HCT116 (cell line): Measurements from ENCODE around the gene SPA17. TPM values are rescaled to one million over a fixed set of nuclear protein-coding genes. Genes with fewer than 3 reads are reported as not detected.

Source experiments
- ATAC-seq: fragments of 200-7000 bp; cut with Tn5 transposase; 2 replicates; pipeline ENCODE4 v1.9.1; 2020; ENCODE audit warnings: mild to moderate bottlenecking, moderate library complexity
- BruUV-seq: library from RNA; stranded (reverse); fragments of 400-500 nt; replicated peaks from 2 replicates; lab custom pipeline; 2021; lab: Mats Ljungman, UMichigan
- CTCF ChIA-PET: fragments of 300-600 bp; sonication (Branson Sonifier 250); formaldehyde crosslinking; loops from one replicate; lab custom pipeline; 2021; ENCODE audit warnings: antibody characterized with exemption; lab: Charles Lee
- POLR2A ChIA-PET: fragments of 300-600, 350-600 bp; sonication (Branson Sonifier 250); formaldehyde crosslinking; loops from one replicate; lab custom pipeline; 2021; ENCODE audit warnings: antibody characterized with exemption; lab: Charles Lee
- RAD21 ChIA-PET, 2 experiments: fragments of 300-600 bp; sonication (Branson Sonifier 250); formaldehyde crosslinking; loops; one replicate each; lab custom pipeline; 2023; ENCODE audit warnings: low total read pairs in 2 of 2; ENCODE audit not compliant: uncharacterized antibody in 2 of 2, unreplicated experiment in 2 of 2, low non-redundant PET in 1 of 2; lab: Charles Lee
- DNase-seq: peaks from one replicate; pipeline ENCODE4 v3.0.0-alpha.2; 2010; ENCODE audit warnings: low read depth, low spot score
- H2AFZ ChIP-seq: fragments of 200-600 bp; shearing (Covaris generic), sonication (generic); 2 replicates; pipeline ENCODE4 v1.6.1; 2017; ENCODE audit warnings: low read depth, mixed run types, mixed read lengths, antibody characterized with exemption, low read length; ENCODE audit not compliant: poor library complexity, severe bottlenecking
- H3K27ac ChIP-seq: 2 replicates; pipeline ENCODE4 v1.5.1; 2012; ENCODE audit warnings: low read depth, low read length
- H3K27me3 ChIP-seq: fragments of 200-600 bp; sonication (generic); 2 replicates; pipeline ENCODE4 v1.6.1; 2016; ENCODE audit warnings: mixed run types, low read length, mixed read lengths; ENCODE audit not compliant: insufficient read depth
- H3K36me3 ChIP-seq, 2 experiments: fragments of 200-500 bp in 1 of 2; fragments of 200-600 bp in 1 of 2; sonication (Bioruptor generic) in 1 of 2; sonication (generic) in 1 of 2; 2 replicates each; pipeline versions ENCODE4 v1.5.1 to v1.6.1; 2014 to 2016; ENCODE audit warnings: low read length in 2 of 2, inconsistent platforms in 1 of 2, mixed read lengths in 1 of 2, mixed run types in 1 of 2; ENCODE audit not compliant: insufficient read depth in 2 of 2, control insufficient read depth in 1 of 2
- H3K4me1 ChIP-seq, 2 experiments: fragments of 200-600 bp in 1 of 2; sonication (generic) in 1 of 2; 2 replicates each; pipeline versions ENCODE4 v1.5.1 to v1.6.1; 2012 to 2017; ENCODE audit warnings: low read length in 2 of 2, inconsistent platforms in 1 of 2, mild to moderate bottlenecking in 1 of 2, mixed read lengths in 1 of 2, mixed run types in 1 of 2, moderate library complexity in 1 of 2; ENCODE audit not compliant: insufficient read depth in 2 of 2, control insufficient read depth in 1 of 2
- H3K4me2 ChIP-seq: fragments of 200-600 bp; sonication (generic); 2 replicates; pipeline ENCODE4 v1.6.1; 2017; ENCODE audit warnings: mixed run types, low read length, mixed read lengths
- H3K4me3 ChIP-seq, 2 experiments: fragments of 200-600 bp in 1 of 2; sonication (generic) in 1 of 2; replicated peaks in 1 of 2; 2 replicates each; pipeline ENCODE4 v1.5.1; 2011 to 2016; ENCODE audit warnings: low read length in 2 of 2, control low read depth in 1 of 2, low read depth in 1 of 2, mild to moderate bottlenecking in 1 of 2, mixed read lengths in 1 of 2, mixed run types in 1 of 2
- H3K79me2 ChIP-seq: fragments of 200-600 bp; sonication (generic); 2 replicates; pipeline ENCODE4 v1.6.1; 2017; ENCODE audit warnings: mild to moderate bottlenecking, mixed run types, low read length, moderate library complexity, mixed read lengths; ENCODE audit not compliant: insufficient read depth
- H3K9ac ChIP-seq: fragments of 200-600 bp; sonication (generic); 2 replicates; pipeline ENCODE4 v1.6.1; 2016; ENCODE audit warnings: low read length, mixed read lengths
- H3K9me2 ChIP-seq: fragments of 200-600 bp; sonication (generic), shearing (Covaris generic); 2 replicates; pipeline ENCODE4 v1.6.1; 2017; ENCODE audit warnings: mixed run types, mild to moderate bottlenecking, moderate library complexity; ENCODE audit not compliant: insufficient read depth
- H3K9me3 ChIP-seq, 2 experiments: fragments of 200-500 bp in 1 of 2; fragments of 200-600 bp in 1 of 2; sonication (Bioruptor generic) in 1 of 2; sonication (generic) in 1 of 2; 2 replicates each; pipeline ENCODE4 v1.6.1; 2014 to 2017; ENCODE audit warnings: low read length in 2 of 2, mixed read lengths in 2 of 2, inconsistent platforms in 1 of 2, low read depth in 1 of 2, mild to moderate bottlenecking in 1 of 2, mixed run types in 1 of 2, moderate library complexity in 1 of 2; ENCODE audit not compliant: control insufficient read depth in 1 of 2, insufficient read depth in 1 of 2
- H4K20me1 ChIP-seq: fragments of 200-600 bp; sonication (generic), shearing (Covaris generic); 2 replicates; pipeline ENCODE4 v1.6.1; 2017; ENCODE audit warnings: mixed run types, mild to moderate bottlenecking, moderate library complexity; ENCODE audit not compliant: insufficient read depth
- CTCF ChIP-seq, 3 experiments: fragments of 200-600 bp in 1 of 3; sonication (generic) in 1 of 3; IDR thresholded peaks in 2 of 3; conservative IDR thresholded peaks in 1 of 3; 2 replicates each; pipeline ENCODE4 v1.5.1; 2012 to 2017; ENCODE audit warnings: low read depth in 2 of 3, low read length in 2 of 3, antibody characterized with exemption in 1 of 3, borderline replicate concordance in 1 of 3, control low read depth in 1 of 3, mild to moderate bottlenecking in 1 of 3, mixed read lengths in 1 of 3, mixed run types in 1 of 3, moderate library complexity in 1 of 3; ENCODE audit not compliant: insufficient read depth in 1 of 3
- RAD21 ChIP-seq: IDR thresholded peaks from 2 replicates; pipeline ENCODE4 v1.6.1; 2012; ENCODE audit warnings: low read depth, mild to moderate bottlenecking
- intact Hi-C: fragments of 100-400 bp; cut with micrococcal nuclease; formaldehyde crosslinking; loops from 2 replicates; pipeline ENCODE4 v1.10.0; 2022
- total RNA-seq: library from RNA; stranded (reverse); gene quantifications from one replicate; pipeline ENCODE4 v1.2.1, GENCODE V29; 2021; ENCODE audit not compliant: unreplicated experiment
- TF ChIP-seq, protein P1 (sequence below): IDR thresholded peaks from 2 replicates; pipeline ENCODE4 v1.6.1; 2012

Gene SPA17
- total RNA-seq, 1 experiment from 2014 or later, result 12.9 TPM

DNA sequence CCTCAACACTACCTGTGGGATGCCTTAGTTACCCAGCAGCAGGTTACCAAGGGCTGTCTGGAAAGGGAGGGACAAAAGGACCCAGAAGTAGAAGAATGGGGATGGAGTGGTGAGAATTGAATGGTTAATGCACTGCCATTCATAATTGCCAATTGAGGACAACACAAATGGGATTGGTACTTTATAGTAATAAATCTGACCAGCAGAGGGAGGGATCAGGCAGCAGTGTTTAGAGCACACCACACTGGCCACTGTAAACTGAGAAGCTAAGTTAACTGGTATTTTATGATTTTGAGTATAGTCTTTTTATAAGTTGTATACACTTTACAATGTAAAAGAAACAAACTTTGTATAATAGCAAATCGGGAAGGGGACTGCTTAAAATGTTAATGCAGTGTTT is 40.3 kb upstream of the SPA17 start:
- Histone ChIP-seq H3K36me3 (peaks cover 38 to 47% of the 10 kb centered on the region in 2 experiments), H3K9me3 (no peaks in the 10 kb centered on the region), H3K27ac (no peak overlapping the region), H3K79me2 (peaks cover 2% of the 10 kb centered on the region; the same call in 1 of the 2 replicates), H2AFZ (no peak overlapping the region), H3K9ac (no peak overlapping the region), H3K27me3 (no peaks in the 10 kb centered on the region), H3K9me2 (no peaks in the 10 kb centered on the region), H3K4me3 (no peak overlapping the region), H4K20me1 (no peaks in the 10 kb centered on the region), H3K4me2 (no peak overlapping the region), H3K4me1 (no peaks in the 10 kb centered on the region)
- RAD21 ChIA-PET, result no interaction called here
- intact Hi-C loops, result no loop called here
- CTCF ChIA-PET, result interaction anchor here (0.6 to 2.6 kb wide), 4 partner anchors 10 to 161 kb away, joined by 3 to 6 read pairs (median 3); no protein-coding TSS in a partner anchor
- ATAC-seq (peak; percentile 93), DNase-seq (no peak)
- BruUV-seq, result no TSS peak
- POLR2A ChIA-PET, result no interaction called here
- TF ChIP-seq RAD21 (peak; percentile 16; the same call in 1 of the 2 replicates), CTCF (IDR thresholded peaks at IDR 0.05 in 2 of 3, conservative IDR thresholded peaks at IDR 0.05 in 1 of 3; ENCODE audit: borderline replicate concordance in 1 of 3, insufficient read depth in 1 of 3, low read depth in 2 of 3, low read length in 2 of 3) (peak; percentile 14 to 43 (median 27); a peak in 3 of 6 replicates)
- TF ChIP-seq, protein P1, sequence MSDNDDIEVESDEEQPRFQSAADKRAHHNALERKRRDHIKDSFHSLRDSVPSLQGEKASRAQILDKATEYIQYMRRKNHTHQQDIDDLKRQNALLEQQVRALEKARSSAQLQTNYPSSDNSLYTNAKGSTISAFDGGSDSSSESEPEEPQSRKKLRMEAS, result no peak

DNA sequence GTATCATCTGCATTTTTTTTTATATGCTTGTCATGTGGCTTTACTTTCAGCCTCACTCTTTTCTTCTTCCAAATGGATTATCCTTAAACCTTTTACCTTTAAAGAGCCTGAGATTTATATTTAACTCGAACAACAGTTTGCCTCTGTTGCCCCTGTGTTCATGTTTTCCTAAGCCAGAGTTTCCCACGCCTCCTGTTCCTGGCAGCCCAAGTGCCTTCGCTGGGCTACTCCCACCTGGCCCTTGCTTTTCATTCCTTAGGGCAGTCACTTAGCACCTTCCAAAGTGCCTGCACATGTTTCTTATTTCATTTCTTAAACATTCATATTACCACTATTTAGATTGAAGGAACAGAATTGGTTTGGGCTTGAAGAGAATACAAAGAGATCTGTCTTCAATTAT is 37.8 kb upstream of the SPA17 start:
- no peaks in the 10 kb centered on the region for H3K4me1 ChIP-seq
- no peak for ATAC-seq
- TSS peak; percentile 91 for BruUV-seq

More for the DNA sequence above, 37.8 kb upstream of the SPA17 start:
- Histone ChIP-seq H3K4me3 (no peak overlapping the region), H4K20me1 (no peaks in the 10 kb centered on the region), H3K36me3 (peaks cover 26 to 40% of the 10 kb centered on the region in 2 experiments), H3K27me3 (no peaks in the 10 kb centered on the region), H3K9ac (no peak overlapping the region), H3K9me3 (peaks cover 0 to 7% of the 10 kb centered on the region in 2 experiments; a peak in 1 of 4 replicates), H3K79me2 (no peaks in the 10 kb centered on the region), H3K9me2 (no peaks in the 10 kb centered on the region), H3K4me2 (no peak overlapping the region), H3K27ac (no peak overlapping the region), H2AFZ (no peak overlapping the region)
- intact Hi-C loops, result no loop called here
- ChIA-PET POLR2A (no interaction called here), RAD21 (no interaction called here), CTCF (no interaction called here)
- no peak for TF ChIP-seq CTCF (IDR thresholded peaks at IDR 0.05 in 2 of 3, conservative IDR thresholded peaks at IDR 0.05 in 1 of 3; ENCODE audit: borderline replicate concordance in 1 of 3, insufficient read depth in 1 of 3, low read depth in 2 of 3, low read length in 2 of 3)
- DNase-seq, result no peak
